ENCODE data around the gene PDZRN4. TPM values are rescaled to one million over a fixed set of nuclear protein-coding genes. Genes with fewer than 3 reads are reported as not detected.
"Not testable (repeated sequence)": the region's sequence is repeated elsewhere in the genome, so short reads cannot be mapped to it uniquely, and the experiment has no call there.

The PDZRN4 gene
- total and polyA plus RNA-seq, 8 donors, result 0.11 to 0.76 (median 0.34) TPM

DNA sequence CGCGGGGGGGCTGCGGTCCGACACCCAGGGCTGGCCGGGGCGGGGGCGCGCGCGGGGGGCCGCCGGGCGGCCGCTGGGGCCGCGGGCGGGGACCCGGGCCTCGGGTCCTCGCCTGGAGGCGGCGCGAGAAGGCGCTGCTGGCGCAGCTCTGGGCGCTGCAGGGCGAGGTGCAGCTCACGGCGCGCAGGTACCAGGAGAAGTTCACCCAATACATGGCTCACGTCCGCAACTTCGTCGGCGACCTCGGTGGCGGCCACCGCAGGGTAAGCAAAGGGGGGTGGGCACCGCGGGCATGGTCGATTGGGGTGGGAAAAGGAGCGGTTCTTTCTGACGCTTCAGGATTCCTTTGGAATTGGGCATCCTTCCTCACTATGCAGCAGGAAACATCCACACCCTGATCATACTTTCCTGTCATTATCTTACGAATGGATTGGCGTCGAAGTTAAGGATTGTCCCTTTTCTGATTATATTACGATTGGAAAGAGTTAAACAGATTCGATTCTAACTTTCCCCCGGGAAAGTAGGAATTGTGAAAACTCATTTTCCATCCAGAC, 798 bp downstream of the PDZRN4 start:
- Histone ChIP-seq H3K4me3 (peak overlapping the region in 1 of 2 donors; percentile 8), H3K27me3 (peaks cover 45 to 58% of the 10 kb centered on the region in 2 donors), H3K27ac (no peak overlapping the region), H3K9me3 (no peaks in the 10 kb centered on the region), H3K4me1 (peaks cover 0 to 19% of the 10 kb centered on the region in 2 donors), H3K36me3 (no peaks in the 10 kb centered on the region)
- ATAC-seq (no peak), DNase-seq (peak in 1 of 4 donors; percentile 74)
- TF ChIP-seq, protein P1, sequence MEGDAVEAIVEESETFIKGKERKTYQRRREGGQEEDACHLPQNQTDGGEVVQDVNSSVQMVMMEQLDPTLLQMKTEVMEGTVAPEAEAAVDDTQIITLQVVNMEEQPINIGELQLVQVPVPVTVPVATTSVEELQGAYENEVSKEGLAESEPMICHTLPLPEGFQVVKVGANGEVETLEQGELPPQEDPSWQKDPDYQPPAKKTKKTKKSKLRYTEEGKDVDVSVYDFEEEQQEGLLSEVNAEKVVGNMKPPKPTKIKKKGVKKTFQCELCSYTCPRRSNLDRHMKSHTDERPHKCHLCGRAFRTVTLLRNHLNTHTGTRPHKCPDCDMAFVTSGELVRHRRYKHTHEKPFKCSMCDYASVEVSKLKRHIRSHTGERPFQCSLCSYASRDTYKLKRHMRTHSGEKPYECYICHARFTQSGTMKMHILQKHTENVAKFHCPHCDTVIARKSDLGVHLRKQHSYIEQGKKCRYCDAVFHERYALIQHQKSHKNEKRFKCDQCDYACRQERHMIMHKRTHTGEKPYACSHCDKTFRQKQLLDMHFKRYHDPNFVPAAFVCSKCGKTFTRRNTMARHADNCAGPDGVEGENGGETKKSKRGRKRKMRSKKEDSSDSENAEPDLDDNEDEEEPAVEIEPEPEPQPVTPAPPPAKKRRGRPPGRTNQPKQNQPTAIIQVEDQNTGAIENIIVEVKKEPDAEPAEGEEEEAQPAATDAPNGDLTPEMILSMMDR (IDR thresholded peaks at IDR 0.05), result no peak
- intact Hi-C loops (cut with DNase I), result no loop called here

GRCh38 chr12:41189395-41190251, 1.5 kb downstream of the PDZRN4 start:
- intact Hi-C loops (cut with DNase I), result no loop called here
- peaks cover 45 to 58% of the 10 kb centered on the region in 2 donors for H3K27me3 ChIP-seq
- peaks cover 0 to 19% of the 10 kb centered on the region in 2 donors for H3K4me1 ChIP-seq
- no peak overlapping the region for H3K27ac ChIP-seq
- no peaks in the 10 kb centered on the region for H3K9me3 ChIP-seq
- no peaks in the 10 kb centered on the region for H3K36me3 ChIP-seq
- TF ChIP-seq, protein P1 (IDR thresholded peaks at IDR 0.05), result no peak
- H3K4me3 ChIP-seq, result peak overlapping the region in 1 of 2 donors; percentile 8
- peak in 1 of 4 donors; percentile 40 for DNase-seq
- ATAC-seq, result peak; percentile 45

DNA sequence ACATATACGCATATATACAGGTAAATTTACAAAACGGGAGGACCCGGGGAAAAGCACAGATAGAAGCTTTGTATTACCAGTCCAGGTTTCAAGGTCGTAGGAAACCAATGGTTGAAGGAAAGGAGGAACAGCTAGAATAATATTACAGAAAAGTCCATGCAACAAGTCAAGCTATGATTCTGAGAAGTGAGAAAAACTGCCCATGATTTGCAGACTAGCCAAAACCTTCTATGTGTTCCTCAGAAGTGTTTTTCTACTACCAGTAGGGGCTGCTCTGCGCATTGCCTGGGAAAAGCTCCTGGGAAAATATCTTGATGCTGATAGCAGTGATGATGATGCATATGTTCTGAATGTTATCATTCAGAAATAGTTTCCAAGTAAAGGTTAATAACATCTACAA, 2.2 kb downstream of the PDZRN4 start:
- intact Hi-C loops (cut with DNase I), result no loop called here
- Histone ChIP-seq H3K4me3 (no peak overlapping the region), H3K4me1 (peaks cover 0 to 19% of the 10 kb centered on the region in 2 donors), H3K27me3 (peaks cover 45 to 58% of the 10 kb centered on the region in 2 donors), H3K9me3 (no peaks in the 10 kb centered on the region), H3K36me3 (no peaks in the 10 kb centered on the region), H3K27ac (no peak overlapping the region)
- TF ChIP-seq, protein P1 (IDR thresholded peaks at IDR 0.05), result no peak
- ATAC-seq (peak; percentile 49), DNase-seq (peak in 1 of 4 donors; percentile 28)

DNA sequence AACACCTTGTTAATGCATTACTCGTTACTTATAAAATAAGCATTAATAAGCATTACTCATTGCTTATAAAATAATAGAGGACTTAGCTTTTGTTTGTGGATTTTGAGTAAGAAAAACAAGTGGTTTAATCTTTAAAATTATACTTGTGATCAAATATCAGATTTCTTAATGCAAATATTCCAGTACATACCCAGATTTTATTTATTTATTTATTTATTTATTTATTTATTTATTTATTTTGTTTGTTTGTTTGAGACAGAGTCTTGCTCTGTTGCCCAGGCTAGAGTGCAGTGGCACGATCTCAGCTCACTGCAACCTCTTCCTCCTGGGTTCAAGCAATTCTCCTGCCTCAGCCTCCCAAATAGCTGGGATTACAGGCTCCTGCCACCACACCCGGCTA, 3.4 kb downstream of the PDZRN4 start:
- intact Hi-C loops (cut with DNase I); ATAC-seq: not testable (repeated sequence)

GRCh38 chr12:41193311-41193710, 5.2 kb downstream of the PDZRN4 start:
- no peaks in the 10 kb centered on the region for H3K36me3 ChIP-seq
- H3K4me3 ChIP-seq, result no peak overlapping the region
- ATAC-seq (no peak), DNase-seq (no peak)
- TF ChIP-seq, protein P1 (IDR thresholded peaks at IDR 0.05), result no peak
- H3K27ac ChIP-seq, result no peak overlapping the region
- no peaks in the 10 kb centered on the region for H3K9me3 ChIP-seq
- peaks cover 0 to 14% of the 10 kb centered on the region in 2 donors for H3K4me1 ChIP-seq
- intact Hi-C loops (cut with DNase I), result no loop called here
- peaks cover 25 to 39% of the 10 kb centered on the region in 2 donors for H3K27me3 ChIP-seq

More for the DNA sequence above, 3.4 kb downstream of the PDZRN4 start:
- not testable (repeated sequence) for H3K9me3 ChIP-seq, H3K36me3 ChIP-seq, H3K4me3 ChIP-seq, H3K27ac ChIP-seq, DNase-seq
- Histone ChIP-seq H3K4me1 (peaks cover 0 to 19% of the 10 kb centered on the region in 2 donors), H3K27me3 (peaks cover 41 to 57% of the 10 kb centered on the region in 2 donors)

Measured in left lung (tissue), 10 donors.